Stomach (tissue), 9 donors: ENCODE measurements around the gene FLCN. TPM values are rescaled to one million over a fixed set of nuclear protein-coding genes. Genes with fewer than 3 reads are reported as not detected.

Source experiments
- DNase-seq, 2 donors: peaks; one replicate each; pipeline versions ENCODE4 v3.0.0 to v3.0.0-alpha.2; 2013 to 2019
- H3K27ac ChIP-seq, 5 donors: fragments of 200-600 bp in 4 of 5; sonication (generic) in 4 of 5; one replicate each; pipeline ENCODE4 v1.5.1; 2013 to 2019; ENCODE audit warnings: mild to moderate bottlenecking in 1 of 5, moderate library complexity in 1 of 5
- H3K27me3 ChIP-seq, 3 donors: fragments of 200-600 bp; sonication (generic); one replicate each; pipeline ENCODE4 v1.5.1; 2017 to 2019; ENCODE audit warnings: mixed run types in 1 of 3
- H3K36me3 ChIP-seq, 4 donors: fragments of 200-600 bp; sonication (generic); 1 replicate in 3 of 4; 2 replicates in 1 of 4; pipeline ENCODE4 v1.5.1; 2016 to 2019
- H3K4me1 ChIP-seq, 4 donors: fragments of 200-600 bp; sonication (generic); one replicate each; pipeline ENCODE4 v1.5.1; 2016 to 2019
- H3K4me3 ChIP-seq, 4 donors: fragments of 200-600 bp; sonication (generic) in 3 of 4; one replicate each; pipeline ENCODE4 v1.5.1; 2016 to 2019; ENCODE audit warnings: mild to moderate bottlenecking in 1 of 4
- H3K9me3 ChIP-seq, 4 donors: fragments of 200-600 bp; sonication (generic); one replicate each; pipeline ENCODE4 v1.5.1; 2016 to 2019
- EP300 ChIP-seq: sonication (generic); formaldehyde crosslinking; IDR thresholded peaks from one replicate; pipeline ENCODE4 v1.6.1; 2017; ENCODE audit warnings: antibody characterized with exemption
- POLR2A ChIP-seq, 4 donors: fragments of 450-650 bp; IDR thresholded peaks; one replicate each; pipeline ENCODE4 v1.6.1; 2016; ENCODE audit warnings: antibody characterized with exemption in 4 of 4, control low read depth in 2 of 4, mild to moderate bottlenecking in 1 of 4, moderate library complexity in 1 of 4
- POLR2AphosphoS5 ChIP-seq, 3 donors: sonication (generic); formaldehyde crosslinking; IDR thresholded peaks; one replicate each; pipeline ENCODE4 v1.6.1; 2016; ENCODE audit warnings: antibody characterized with exemption in 3 of 3
- WGBS, 5 donors: extraction: QIAGEN DNeasy Blood & Tissue Kit in 3 of 5; methylation state at CpG; one replicate each; pipeline versions ENCODE4 v1.1.5 to v1.1.7; 2013 to 2018; 5-methylcytosine and 5-hydroxymethylcytosine counted together
- intact Hi-C: fragments of 100-400 bp; cut with DNase I; formaldehyde crosslinking; loops from one replicate; pipeline ENCODE4 v1.15.1; 2023; ENCODE audit warnings: low total_unique reads
- polyA plus RNA-seq, 3 donors: library from polyadenylated mRNA; stranded (reverse); fragments of 200-250 nt; gene quantifications; one replicate each; pipeline ENCODE4 v1.2.3, GENCODE V29; 2013
- total RNA-seq, 5 donors: library from RNA; depleted of rRNA; stranded (reverse); fragments of >200 nt; gene quantifications; one replicate each; pipeline versions ENCODE4 v1.1.0 to v1.2.3, GENCODE V29; 2014 to 2016
- TF ChIP-seq, protein P1 (sequence below), 7 experiments: fragments of 450-650 bp in 4 of 7; fragments of 200-600 bp in 3 of 7; sonication (generic) in 3 of 7; IDR thresholded peaks; one replicate each; pipeline ENCODE4 v1.5.1; 2016 to 2019; ENCODE audit warnings: antibody characterized with exemption in 7 of 7, control low read depth in 2 of 7, mild to moderate bottlenecking in 1 of 7
- donor health status: healthy with polysubstance abuse.
- donor health status: Bipolar disorder and iron deficiency.
- donor health status: healthy.

The FLCN gene
- total and polyA plus RNA-seq, 8 donors = 6.9 to 378 (median 41.9) TPM

DNA sequence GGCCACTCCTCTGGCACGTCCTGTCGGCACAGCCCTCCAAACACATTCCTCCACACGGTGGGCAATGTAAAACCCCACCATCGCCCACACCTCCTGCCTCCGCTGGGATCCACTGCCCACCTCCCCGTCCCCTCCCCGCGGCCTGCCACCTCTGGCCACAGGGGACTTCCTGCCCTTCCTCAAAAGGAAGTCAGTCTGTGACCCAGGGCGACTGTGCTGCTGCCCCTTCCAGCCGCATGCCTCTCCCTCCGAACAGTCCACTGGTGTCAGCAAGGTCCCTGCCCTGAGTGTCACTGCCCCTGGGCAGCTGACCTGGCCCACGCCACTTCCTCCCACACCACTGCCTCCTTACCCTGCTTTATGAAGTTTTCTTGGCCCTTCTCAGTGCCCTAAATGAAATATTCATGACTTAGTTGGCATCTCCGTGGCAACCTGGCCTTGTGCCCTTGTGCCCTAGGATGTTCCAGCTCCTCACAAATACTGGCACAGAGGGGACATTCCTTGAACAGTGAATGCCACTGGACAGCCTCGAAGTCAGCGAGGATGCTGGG, 32.9 kb downstream of the FLCN start:
- Histone ChIP-seq H3K9me3 (no peaks in the 10 kb centered on the region), H3K27ac (peak overlapping the region in 4 of 5 donors; percentile 26 to 95 (median 73)), H3K36me3 (peaks cover 0 to 12% (median 8%) of the 10 kb centered on the region in 4 donors), H3K4me1 (peaks cover 40 to 76% (median 65%) of the 10 kb centered on the region in 4 donors), H3K4me3 (peak overlapping the region in 3 of 4 donors; percentile 11 to 72 (median 57)), H3K27me3 (no peaks in the 10 kb centered on the region)
- DNase-seq = peak in 1 of 2 donors; percentile 34
- intact Hi-C loops = no loop called here
- 60 to 71% (median 69%) methylated on average over 15 of the region's 15 CpGs for WGBS, 5 donors
- TF ChIP-seq, protein P1, sequence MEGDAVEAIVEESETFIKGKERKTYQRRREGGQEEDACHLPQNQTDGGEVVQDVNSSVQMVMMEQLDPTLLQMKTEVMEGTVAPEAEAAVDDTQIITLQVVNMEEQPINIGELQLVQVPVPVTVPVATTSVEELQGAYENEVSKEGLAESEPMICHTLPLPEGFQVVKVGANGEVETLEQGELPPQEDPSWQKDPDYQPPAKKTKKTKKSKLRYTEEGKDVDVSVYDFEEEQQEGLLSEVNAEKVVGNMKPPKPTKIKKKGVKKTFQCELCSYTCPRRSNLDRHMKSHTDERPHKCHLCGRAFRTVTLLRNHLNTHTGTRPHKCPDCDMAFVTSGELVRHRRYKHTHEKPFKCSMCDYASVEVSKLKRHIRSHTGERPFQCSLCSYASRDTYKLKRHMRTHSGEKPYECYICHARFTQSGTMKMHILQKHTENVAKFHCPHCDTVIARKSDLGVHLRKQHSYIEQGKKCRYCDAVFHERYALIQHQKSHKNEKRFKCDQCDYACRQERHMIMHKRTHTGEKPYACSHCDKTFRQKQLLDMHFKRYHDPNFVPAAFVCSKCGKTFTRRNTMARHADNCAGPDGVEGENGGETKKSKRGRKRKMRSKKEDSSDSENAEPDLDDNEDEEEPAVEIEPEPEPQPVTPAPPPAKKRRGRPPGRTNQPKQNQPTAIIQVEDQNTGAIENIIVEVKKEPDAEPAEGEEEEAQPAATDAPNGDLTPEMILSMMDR (IDR thresholded peaks at IDR 0.05) = no peak
- TF ChIP-seq POLR2AphosphoS5 (IDR thresholded peaks at IDR 0.05) = peak in 1 of 3 donors; percentile 39

DNA sequence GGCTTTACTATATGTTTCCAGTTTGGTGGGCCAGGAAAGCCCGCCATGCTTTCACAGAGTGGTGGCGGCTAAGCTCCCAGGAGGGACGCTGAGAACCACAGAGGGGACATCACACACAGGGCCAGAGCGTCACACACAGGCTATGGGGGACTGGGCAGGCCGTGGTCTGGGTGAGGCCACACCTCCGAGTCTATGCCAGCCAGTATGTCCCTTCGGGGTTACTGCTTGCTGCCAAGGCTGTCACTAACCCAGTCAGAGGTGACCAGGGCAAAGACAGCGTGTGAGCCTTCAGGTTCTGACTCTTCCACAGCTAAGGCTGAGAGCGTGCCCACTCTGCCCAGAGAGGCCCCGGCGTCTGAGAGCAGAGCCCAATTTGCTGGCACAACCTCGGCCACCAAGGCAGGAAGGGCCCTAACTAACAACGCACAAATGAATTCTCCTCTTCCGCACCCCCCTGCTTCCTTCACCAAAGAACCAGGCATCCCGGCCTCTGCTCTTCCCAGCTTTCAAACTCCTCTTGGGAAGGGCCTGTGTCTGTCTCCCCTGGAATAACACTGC, 33.7 kb downstream of the FLCN start:
- TF ChIP-seq EP300 = no peak
- TF ChIP-seq, protein P1 (IDR thresholded peaks at IDR 0.05) = no peak
- TF ChIP-seq POLR2A (IDR thresholded peaks at IDR 0.05) = no peak
- no peak for TF ChIP-seq POLR2AphosphoS5 (IDR thresholded peaks at IDR 0.05)
- 80 to 93% (median 85%) methylated on average over 14 to 15 of the region's 15 CpGs for WGBS, 5 donors
- no peak for DNase-seq
- intact Hi-C loops = no loop called here
- H3K4me1 ChIP-seq = peaks cover 40 to 77% (median 65%) of the 10 kb centered on the region in 4 donors
- H3K36me3 ChIP-seq = peaks cover 0 to 12% (median 8%) of the 10 kb centered on the region in 4 donors
- H3K27ac ChIP-seq = peak overlapping the region in 3 of 5 donors; percentile 59 to 95 (median 87)
- H3K4me3 ChIP-seq = no peak overlapping the region
- H3K27me3 ChIP-seq = no peaks in the 10 kb centered on the region
- no peaks in the 10 kb centered on the region for H3K9me3 ChIP-seq

DNA sequence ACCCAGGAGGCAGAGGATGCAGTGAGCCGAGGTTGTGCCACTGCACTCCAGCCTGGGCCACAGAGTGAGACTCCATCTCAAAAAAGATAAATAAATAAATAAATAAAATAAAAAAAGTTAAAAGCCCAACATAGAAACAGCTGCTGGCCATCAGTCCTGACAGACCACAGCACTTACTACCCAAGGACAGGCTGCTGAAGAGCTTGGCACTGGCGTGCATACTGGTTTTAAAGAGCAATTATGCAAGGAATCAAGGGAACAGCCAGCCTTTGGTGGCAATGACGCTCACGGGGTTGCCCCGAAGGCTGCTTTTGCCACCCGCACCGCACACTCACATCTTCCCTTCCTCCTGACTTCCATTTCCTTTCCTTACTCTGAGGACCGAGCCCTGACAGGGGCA, 35.1 kb downstream of the FLCN start:
- 78 to 91% (median 85%) methylated on average over 8 of the region's 8 CpGs for WGBS, 5 donors
- H3K4me1 ChIP-seq = peaks cover 39 to 72% (median 61%) of the 10 kb centered on the region in 4 donors
- no peak for DNase-seq
- H3K27me3 ChIP-seq = no peaks in the 10 kb centered on the region
- TF ChIP-seq, protein P1 (IDR thresholded peaks at IDR 0.05) = no peak
- TF ChIP-seq POLR2AphosphoS5 (IDR thresholded peaks at IDR 0.05) = peak in 1 of 3 donors; percentile 9
- H3K36me3 ChIP-seq = peaks cover 0 to 12% (median 8%) of the 10 kb centered on the region in 4 donors
- H3K4me3 ChIP-seq = no peak overlapping the region
- intact Hi-C loops = no loop called here
- H3K27ac ChIP-seq = peak overlapping the region in 4 of 5 donors; percentile 45 to 95 (median 59)
- H3K9me3 ChIP-seq = no peaks in the 10 kb centered on the region

DNA sequence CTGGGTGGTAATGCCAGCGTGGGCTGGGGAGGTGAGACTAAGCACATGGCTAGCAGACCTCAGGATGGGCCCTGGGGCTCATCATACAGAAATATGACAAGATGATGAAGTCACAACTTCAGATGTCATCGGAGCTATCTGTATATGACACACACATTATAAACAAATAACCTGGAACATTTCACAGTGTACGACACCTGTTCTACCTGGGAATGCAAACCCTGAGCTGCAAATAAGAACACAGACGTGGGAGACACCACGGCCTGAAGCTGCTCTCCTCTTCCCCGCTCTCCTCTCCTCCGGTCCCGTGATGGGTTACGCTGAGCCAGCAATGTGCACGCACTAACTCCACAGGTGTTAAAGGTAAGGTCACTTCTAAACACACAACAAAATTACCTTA, 35.7 kb downstream of the FLCN start:
- WGBS, 5 donors = 75 to 86% (median 82%) methylated on average over 10 of the region's 10 CpGs
- peak overlapping the region in 4 of 5 donors; percentile 45 to 95 (median 59) for H3K27ac ChIP-seq
- intact Hi-C loops = no loop called here

More for the DNA sequence above, 35.7 kb downstream of the FLCN start:
- peaks cover 33 to 66% (median 55%) of the 10 kb centered on the region in 4 donors for H3K4me1 ChIP-seq
- no peaks in the 10 kb centered on the region for H3K9me3 ChIP-seq
- DNase-seq = no peak
- H3K4me3 ChIP-seq = no peak overlapping the region
- H3K36me3 ChIP-seq = peaks cover 0 to 12% (median 8%) of the 10 kb centered on the region in 4 donors
- TF ChIP-seq, protein P1 (IDR thresholded peaks at IDR 0.05) = no peak
- no peak for TF ChIP-seq POLR2A (IDR thresholded peaks at IDR 0.05)
- H3K27me3 ChIP-seq = no peaks in the 10 kb centered on the region
